ENCODE data around the gene ANKS3.

ANKS3 gene

GRCh38 chr16:4685292-4685691 is 48.8 kb downstream of the ANKS3 start:
- DNase-seq (ENCODE audit: insufficient read length, low spot score) (no peak), FAIRE-seq (no peak)
- TF ChIP-seq POLR2A (IDR thresholded peaks at IDR 0.05; ENCODE audit: low read depth, low read length), result no peak

DNA sequence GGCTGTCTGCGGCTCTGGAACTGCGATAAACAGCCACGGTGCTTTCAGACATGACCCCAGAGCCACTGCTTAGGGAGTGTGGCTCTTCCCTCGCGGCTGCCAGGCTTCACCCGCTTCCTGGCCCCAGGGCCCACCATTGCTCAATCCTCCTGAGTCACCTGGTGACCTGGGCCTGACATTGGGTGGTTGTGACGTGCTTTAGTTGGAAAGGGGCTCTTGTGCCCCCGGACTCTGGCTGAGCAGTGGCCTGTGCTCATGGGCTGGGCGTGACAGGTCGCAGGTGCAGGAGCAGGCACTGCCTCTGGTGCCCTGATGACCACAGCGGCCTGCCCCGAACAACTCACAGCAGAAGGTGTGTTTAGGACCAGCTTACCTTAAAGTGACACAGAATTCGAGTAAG is 49.3 kb downstream of the ANKS3 start:
- FAIRE-seq, result no peak
- no peak for TF ChIP-seq POLR2A (IDR thresholded peaks at IDR 0.05; ENCODE audit: low read depth, low read length)
- DNase-seq (ENCODE audit: insufficient read length, low spot score), result no peak

- no peak for TF ChIP-seq POLR2A (IDR thresholded peaks at IDR 0.05; ENCODE audit: low read depth, low read length)
- DNase-seq (ENCODE audit: insufficient read length, low spot score), result no peak
- no peak for FAIRE-seq
Observed at GRCh38 chr16:4684058-4684715, 49.9 kb downstream of the ANKS3 start.

DNA sequence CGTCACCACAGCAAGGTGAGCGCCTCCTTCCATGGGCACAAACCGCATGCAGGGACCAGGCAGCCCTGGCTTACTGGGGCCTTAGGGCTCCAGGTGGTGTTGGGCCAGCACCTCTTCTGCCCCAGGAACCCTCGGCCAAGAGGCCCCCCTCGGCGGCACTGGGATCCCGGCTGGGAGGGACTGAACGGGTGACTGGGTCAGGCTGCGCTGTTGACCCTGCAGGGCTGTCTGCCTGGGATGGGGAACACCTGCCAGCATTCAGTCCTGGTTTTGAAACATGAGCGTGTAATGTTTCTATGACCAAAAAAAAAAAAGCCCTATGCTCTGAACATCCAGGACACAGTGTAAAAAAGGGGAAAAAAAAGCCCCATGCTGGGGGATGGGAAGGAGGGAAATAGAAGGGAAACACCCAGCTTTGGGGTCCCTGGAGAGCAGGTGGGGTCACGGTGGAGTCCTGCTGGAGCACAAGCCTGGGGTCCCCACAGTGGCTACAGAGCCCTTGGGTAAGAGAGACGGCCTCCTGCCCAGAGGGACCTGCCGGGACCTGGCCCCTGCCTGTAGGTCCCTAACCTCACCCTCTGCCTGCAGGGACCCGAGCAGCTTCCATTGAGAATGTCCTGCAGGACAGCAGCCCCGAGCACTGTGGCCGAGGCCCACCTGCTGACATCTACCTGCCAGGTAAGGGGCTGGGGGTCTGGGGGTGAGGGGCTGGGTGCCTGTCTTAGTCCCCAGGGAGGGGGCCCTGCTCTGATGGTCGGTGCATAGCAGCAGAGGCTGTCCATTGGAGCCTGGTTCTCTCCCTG is 50.6 kb downstream of the ANKS3 start:
- FAIRE-seq, result no peak
- no peak for TF ChIP-seq POLR2A (IDR thresholded peaks at IDR 0.05; ENCODE audit: low read depth, low read length)
- no peak for DNase-seq (ENCODE audit: insufficient read length, low spot score)

DNA sequence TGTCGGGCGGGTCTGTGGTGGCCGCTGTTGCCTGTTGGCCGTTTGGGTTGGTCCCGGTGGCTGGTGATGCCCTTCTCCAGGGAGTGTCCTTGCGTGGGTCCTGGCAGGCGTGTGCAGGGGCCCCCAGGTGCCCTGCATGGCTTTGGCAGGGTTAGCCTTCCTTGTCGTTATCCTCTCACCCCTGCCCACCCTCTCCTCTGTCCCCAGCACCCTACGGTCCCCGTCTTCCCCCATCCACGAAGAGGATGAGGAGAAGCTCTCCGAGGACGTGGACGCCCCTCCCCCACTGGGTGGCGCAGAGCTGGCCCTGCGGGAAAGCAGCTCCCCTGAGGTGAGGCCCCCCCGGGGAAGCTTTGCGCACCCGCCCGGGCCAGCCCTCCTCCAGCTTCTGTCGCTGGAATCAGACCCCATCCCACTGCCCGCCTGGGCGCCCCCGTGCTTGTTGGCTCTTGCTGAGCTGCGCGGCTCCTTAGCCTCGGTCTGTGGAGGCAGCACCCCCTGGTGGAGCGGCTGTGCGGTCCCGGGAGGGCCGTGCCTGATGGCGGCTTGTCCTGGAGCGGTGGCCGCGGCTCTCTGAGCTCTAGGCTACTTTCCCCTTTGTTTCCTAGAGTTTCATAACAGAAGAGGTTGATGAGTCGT is 51.3 kb downstream of the ANKS3 start:
- no peak for TF ChIP-seq POLR2A (IDR thresholded peaks at IDR 0.05; ENCODE audit: low read depth, low read length)
- DNase-seq (ENCODE audit: insufficient read length, low spot score) (no peak), FAIRE-seq (no peak)

- FAIRE-seq, result no peak
- TF ChIP-seq POLR2A (IDR thresholded peaks at IDR 0.05; ENCODE audit: low read depth, low read length), result no peak
- no peak for DNase-seq (ENCODE audit: insufficient read length, low spot score)
Observed at GRCh38 chr16:4682084-4682591, 51.9 kb downstream of the ANKS3 start.

DNA sequence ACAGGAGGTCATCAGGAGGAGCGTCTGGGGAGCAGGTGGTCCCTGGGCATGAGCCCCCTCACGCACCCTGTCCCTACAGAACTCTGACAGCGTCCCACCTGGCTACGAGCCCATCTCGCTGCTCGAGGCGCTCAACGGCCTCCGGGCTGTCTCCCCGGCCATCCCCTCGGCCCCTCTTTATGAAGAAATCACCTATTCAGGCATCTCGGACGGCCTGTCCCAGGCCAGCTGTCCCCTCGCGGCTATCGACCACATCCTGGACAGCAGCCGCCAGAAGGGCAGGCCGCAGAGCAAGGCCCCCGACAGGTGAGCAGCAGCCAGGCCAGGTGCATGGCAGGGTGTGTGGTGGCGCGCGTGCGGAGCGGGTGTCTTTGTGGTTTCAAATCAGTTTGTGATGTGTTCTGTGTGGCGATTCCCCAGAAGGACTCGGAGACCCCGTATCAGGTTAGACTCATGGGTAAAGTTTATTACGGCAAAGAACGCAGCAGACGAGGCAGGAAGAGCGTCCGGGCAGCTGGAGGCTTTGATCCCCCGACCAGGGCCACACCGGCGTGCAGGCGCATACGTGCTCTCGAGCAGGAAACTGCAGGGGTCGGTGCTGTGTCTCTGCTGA is 52.5 kb downstream of the ANKS3 start:
- DNase-seq (ENCODE audit: insufficient read length, low spot score) (no peak), FAIRE-seq (no peak)
- no peak for TF ChIP-seq POLR2A (IDR thresholded peaks at IDR 0.05; ENCODE audit: low read depth, low read length)

GRCh38 chr16:4680673-4681470 is 53.2 kb downstream of the ANKS3 start:
- DNase-seq (ENCODE audit: insufficient read length, low spot score) (no peak), FAIRE-seq (no peak)

DNA sequence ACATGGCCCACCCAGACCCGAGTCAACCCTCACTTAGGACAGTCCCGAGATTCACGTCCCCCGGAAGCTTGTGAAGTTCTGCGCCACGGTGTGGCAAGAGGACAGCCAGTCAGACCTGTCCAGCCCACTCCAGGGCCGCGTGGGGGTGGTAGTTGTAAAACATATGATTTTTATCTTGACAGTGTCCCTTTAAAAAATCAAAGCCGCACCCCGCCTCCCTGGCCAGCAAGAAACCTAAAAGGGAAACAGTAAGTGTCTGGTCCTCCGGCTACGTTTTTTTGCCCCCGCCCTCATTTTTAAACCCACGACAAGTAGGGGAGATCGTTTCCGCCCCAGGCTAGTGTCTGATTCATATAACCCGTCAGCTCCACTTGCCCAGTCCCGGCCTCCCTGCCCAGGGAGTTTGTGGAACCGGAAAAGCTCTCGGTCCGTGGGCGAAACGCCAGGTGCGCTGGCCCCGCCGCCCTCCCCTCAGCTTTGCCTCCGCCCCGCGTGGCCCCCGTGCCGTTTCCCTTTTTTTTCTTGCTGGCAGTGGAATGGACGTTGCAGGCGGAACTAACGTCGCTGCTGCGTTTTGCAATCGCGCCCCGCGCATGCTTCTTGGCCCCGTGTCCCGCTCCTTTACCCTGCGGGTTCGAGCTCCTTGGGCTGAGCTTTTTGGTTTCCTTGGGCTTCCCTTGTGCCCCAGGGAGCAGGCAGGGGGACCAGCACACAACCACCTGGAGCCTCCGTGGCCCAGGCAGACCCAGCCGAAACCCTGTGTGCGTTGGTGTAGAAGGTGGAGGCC is 54.0 kb downstream of the ANKS3 start:
- no peak for TF ChIP-seq POLR2A (IDR thresholded peaks at IDR 0.05; ENCODE audit: low read depth, low read length)
- DNase-seq (ENCODE audit: insufficient read length, low spot score) (no peak), FAIRE-seq (no peak)

More at GRCh38 chr16:4680673-4681470, 53.2 kb downstream of the ANKS3 start:
- TF ChIP-seq POLR2A (IDR thresholded peaks at IDR 0.05; ENCODE audit: low read depth, low read length), result no peak

DNA sequence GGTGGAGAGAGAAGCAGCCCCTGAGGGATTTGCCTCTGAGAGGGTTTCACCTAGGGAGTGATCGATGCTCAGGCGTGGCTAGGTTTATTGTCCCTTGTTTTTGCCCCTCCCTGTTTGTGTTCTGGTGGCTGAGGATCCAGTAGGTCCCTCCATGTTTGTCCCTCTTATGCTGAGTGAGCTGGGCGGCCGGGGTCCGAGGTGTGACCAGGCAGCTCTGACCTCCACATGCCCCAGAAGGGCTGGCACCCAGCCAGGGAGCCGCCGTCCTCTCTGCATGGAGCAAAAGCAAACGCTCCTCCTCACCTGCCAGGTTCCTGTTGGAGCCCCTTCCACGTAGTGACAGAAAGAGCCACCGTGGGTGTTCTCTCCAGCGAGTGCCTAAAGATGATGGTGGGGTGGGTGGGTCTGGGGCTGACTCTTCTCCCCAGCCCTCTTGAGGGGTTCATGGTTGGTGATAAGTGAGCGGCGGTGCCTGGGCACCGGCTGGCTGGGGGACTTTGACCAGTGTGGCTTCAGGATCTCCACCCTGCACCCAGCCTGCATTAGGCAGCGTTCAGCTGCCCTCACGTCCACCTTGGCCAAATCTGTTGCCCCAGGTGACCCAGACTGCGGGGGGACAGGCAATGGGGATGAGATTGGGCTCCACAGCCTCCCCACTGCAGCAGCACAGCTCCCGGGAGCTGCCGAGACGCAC is 54.8 kb downstream of the ANKS3 start:
- no peak for TF ChIP-seq POLR2A (IDR thresholded peaks at IDR 0.05; ENCODE audit: low read depth, low read length)
- no peak for DNase-seq (ENCODE audit: insufficient read length, low spot score)

DNA sequence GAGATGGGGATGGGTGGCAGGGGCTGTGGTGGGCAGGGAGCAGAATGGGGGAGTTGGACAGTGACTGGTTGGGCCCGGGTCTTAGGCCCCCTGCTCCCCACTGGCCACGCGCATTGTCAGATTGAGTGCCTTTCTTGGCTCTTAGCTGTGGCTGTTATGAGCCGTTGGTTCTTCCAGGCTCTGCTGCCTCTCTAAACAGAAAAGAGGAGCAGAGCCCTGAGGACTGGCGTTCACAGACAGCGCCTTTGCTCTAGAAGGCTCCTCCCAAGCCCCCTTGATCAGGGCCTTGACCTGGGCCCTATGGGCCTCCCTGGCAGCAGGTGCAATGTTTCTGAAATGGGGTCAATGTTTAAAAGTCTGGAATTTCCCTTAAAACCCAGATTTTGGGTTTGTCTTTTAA is 55.5 kb downstream of the ANKS3 start:
- FAIRE-seq, result no peak
- no peak for DNase-seq (ENCODE audit: insufficient read length, low spot score)
- TF ChIP-seq POLR2A (IDR thresholded peaks at IDR 0.05; ENCODE audit: low read depth, low read length), result no peak

More for the DNA sequence above, 54.8 kb downstream of the ANKS3 start:
- FAIRE-seq, result no peak

DNA sequence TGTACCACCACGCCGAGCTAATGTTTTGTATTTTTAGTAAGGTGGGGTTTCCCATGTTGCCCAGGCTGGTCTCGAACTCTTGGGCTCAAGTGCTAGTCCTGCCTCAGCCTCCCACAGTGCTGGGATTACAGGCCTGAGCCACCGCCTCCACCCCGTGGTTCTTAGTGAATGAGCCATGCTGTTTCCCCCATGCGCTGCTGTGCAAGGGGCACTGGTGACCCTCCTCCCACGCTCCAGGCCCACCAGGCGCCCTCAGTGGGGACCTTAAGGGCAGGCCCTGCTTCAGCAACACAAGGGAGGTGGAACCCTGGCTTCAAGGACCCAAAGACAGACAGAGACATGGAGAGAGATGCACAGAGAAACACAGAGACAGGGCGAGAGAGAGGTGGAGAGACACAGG is 56.1 kb downstream of the ANKS3 start:
- no peak for FAIRE-seq
- TF ChIP-seq POLR2A (IDR thresholded peaks at IDR 0.05; ENCODE audit: low read depth, low read length), result no peak

More for the DNA sequence above, 56.1 kb downstream of the ANKS3 start:
- DNase-seq (ENCODE audit: insufficient read length, low spot score), result no peak

All from H54 (cell line).